ENCODE results near the gene ATF7IP. TPM values are rescaled to one million over a fixed set of nuclear protein-coding genes. Genes with fewer than 3 reads are reported as not detected.

Gene ATF7IP
- total RNA-seq, 1 donor from 2014 or later = 204 TPM

- Mint-ChIP-seq H3K27ac (ENCODE audit: unreplicated experiment) (no peak overlapping the region), H3K36me3 (ENCODE audit: unreplicated experiment) (peaks cover 28% of the 10 kb centered on the region)
These were observed 108.3 kb downstream of the ATF7IP start for GRCh38 chr12:14473707-14474287.

GRCh38 chr12:14479004-14479403 is 113.5 kb downstream of the ATF7IP start:
- no peak for DNase-seq
- Mint-ChIP-seq H3K27me3 (ENCODE audit: unreplicated experiment) (no peaks in the 10 kb centered on the region), H3K4me3 (ENCODE audit: unreplicated experiment) (no peak overlapping the region), H3K9me3 (ENCODE audit: unreplicated experiment) (peaks cover 5% of the 10 kb centered on the region), H3K27ac (ENCODE audit: unreplicated experiment) (no peak overlapping the region), H3K4me1 (ENCODE audit: low read depth, unreplicated experiment) (no peaks in the 10 kb centered on the region), H3K36me3 (ENCODE audit: unreplicated experiment) (peaks cover 5% of the 10 kb centered on the region)
- no peak for TF ChIP-seq CTCF (IDR thresholded peaks at IDR 0.05; ENCODE audit: partially characterized antibody, unreplicated experiment)

More at GRCh38 chr12:14473707-14474287, 108.3 kb downstream of the ATF7IP start:
- DNase-seq = no peak
- H3K27me3 Mint-ChIP-seq (ENCODE audit: unreplicated experiment) = peaks cover 3% of the 10 kb centered on the region
- peaks cover 3% of the 10 kb centered on the region for H3K9me3 Mint-ChIP-seq (ENCODE audit: unreplicated experiment)
- TF ChIP-seq CTCF (IDR thresholded peaks at IDR 0.05; ENCODE audit: partially characterized antibody, unreplicated experiment) = no peak
- no peaks in the 10 kb centered on the region for H3K4me1 Mint-ChIP-seq (ENCODE audit: low read depth, unreplicated experiment)
- H3K4me3 Mint-ChIP-seq (ENCODE audit: unreplicated experiment) = no peak overlapping the region

- H3K27me3 Mint-ChIP-seq (ENCODE audit: unreplicated experiment) = peaks cover 2% of the 10 kb centered on the region
- no peak for DNase-seq
- H3K4me1 Mint-ChIP-seq (ENCODE audit: low read depth, unreplicated experiment) = no peaks in the 10 kb centered on the region
- TF ChIP-seq CTCF (IDR thresholded peaks at IDR 0.05; ENCODE audit: partially characterized antibody, unreplicated experiment) = no peak
- H3K27ac Mint-ChIP-seq (ENCODE audit: unreplicated experiment) = no peak overlapping the region
- H3K4me3 Mint-ChIP-seq (ENCODE audit: unreplicated experiment) = no peak overlapping the region
- H3K36me3 Mint-ChIP-seq (ENCODE audit: unreplicated experiment) = peaks cover 5% of the 10 kb centered on the region
- peaks cover 9% of the 10 kb centered on the region for H3K9me3 Mint-ChIP-seq (ENCODE audit: unreplicated experiment)
These were observed 115.7 kb downstream of the ATF7IP start for GRCh38 chr12:14481201-14481600.

GRCh38 chr12:14482361-14482760 is 116.9 kb downstream of the ATF7IP start:
- Mint-ChIP-seq H3K27me3 (ENCODE audit: unreplicated experiment) (peaks cover 2% of the 10 kb centered on the region), H3K4me1 (ENCODE audit: low read depth, unreplicated experiment) (no peaks in the 10 kb centered on the region), H3K9me3 (ENCODE audit: unreplicated experiment) (peaks cover 9% of the 10 kb centered on the region), H3K27ac (ENCODE audit: unreplicated experiment) (no peak overlapping the region), H3K4me3 (ENCODE audit: unreplicated experiment) (no peak overlapping the region), H3K36me3 (ENCODE audit: unreplicated experiment) (peaks cover 13% of the 10 kb centered on the region)
- no peak for TF ChIP-seq CTCF (IDR thresholded peaks at IDR 0.05; ENCODE audit: partially characterized antibody, unreplicated experiment)
- DNase-seq = no peak

GRCh38 chr12:14482886-14483285 is 117.4 kb downstream of the ATF7IP start:
- DNase-seq = no peak
- Mint-ChIP-seq H3K4me3 (ENCODE audit: unreplicated experiment) (no peak overlapping the region), H3K36me3 (ENCODE audit: unreplicated experiment) (peaks cover 13% of the 10 kb centered on the region), H3K9me3 (ENCODE audit: unreplicated experiment) (peaks cover 9% of the 10 kb centered on the region), H3K4me1 (ENCODE audit: low read depth, unreplicated experiment) (no peaks in the 10 kb centered on the region), H3K27me3 (ENCODE audit: unreplicated experiment) (peaks cover 2% of the 10 kb centered on the region), H3K27ac (ENCODE audit: unreplicated experiment) (no peak overlapping the region)
- no peak for TF ChIP-seq CTCF (IDR thresholded peaks at IDR 0.05; ENCODE audit: partially characterized antibody, unreplicated experiment)
